ENCODE measurements around the gene RFX2.
"Not testable (repeated sequence)": the region's sequence is repeated elsewhere in the genome, so short reads cannot be mapped to it uniquely, and the experiment has no call there.

Gene RFX2

DNA sequence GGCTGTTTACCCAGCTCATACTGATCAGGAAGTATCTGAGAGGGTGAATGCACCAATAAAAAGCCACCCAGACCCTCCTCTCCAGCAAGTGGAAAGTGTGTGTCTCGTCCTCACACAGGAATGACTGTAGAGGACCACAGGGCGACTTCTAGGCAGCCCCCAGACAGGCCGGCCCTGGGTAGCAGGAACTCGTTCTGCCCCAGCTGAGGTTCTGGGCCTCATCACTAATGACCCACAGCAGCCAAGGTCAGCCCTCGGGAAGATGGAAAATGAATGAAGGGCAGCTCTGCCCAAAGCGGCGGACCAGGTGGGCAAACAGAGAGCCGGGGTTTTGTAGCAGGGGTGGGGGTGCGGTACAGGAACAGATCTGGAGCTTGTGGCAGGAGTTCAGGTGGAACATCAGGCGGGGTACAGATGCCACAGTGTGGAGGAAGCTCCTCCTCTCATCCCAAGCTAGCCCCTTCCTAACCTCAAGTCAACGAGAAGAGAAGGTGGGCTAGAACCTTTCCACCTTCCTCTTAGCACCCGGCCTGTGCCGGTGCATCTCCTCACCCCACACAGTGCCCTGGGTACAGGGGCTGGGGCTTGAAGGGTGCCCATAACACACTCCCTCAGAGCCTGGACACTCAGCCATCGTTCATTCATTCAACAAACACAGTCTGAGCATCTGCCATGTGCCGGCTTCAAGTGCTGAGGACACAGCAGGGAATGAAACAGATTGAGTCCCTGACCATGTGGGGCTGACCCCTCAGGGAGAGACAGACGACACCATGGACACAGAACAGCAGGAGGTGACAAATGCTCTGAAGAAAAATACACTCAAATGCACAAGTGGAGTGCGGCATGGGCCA lies 36.2 kb downstream of the RFX2 start:
- DNase-seq = no peak

DNA sequence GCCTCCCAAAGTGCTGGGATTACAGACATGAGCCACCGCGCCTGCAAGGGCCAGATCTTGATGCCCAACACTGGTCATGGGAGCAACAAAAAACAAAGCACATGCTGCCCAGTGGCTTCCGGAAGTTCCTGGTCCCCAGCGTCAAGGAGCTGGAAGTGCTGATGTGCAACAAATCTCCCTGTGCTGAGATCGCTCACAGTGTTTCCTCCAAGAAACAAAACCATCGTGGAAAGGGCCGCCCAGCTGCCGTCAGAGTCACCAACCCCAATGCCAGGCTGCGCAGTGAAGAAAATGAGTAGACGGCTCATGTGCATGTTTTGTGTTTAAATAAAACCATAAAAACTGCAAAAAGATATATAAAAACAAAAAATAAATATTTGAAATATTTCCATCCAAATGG lies 37.1 kb downstream of the RFX2 start:
- not testable (repeated sequence) for DNase-seq

DNA sequence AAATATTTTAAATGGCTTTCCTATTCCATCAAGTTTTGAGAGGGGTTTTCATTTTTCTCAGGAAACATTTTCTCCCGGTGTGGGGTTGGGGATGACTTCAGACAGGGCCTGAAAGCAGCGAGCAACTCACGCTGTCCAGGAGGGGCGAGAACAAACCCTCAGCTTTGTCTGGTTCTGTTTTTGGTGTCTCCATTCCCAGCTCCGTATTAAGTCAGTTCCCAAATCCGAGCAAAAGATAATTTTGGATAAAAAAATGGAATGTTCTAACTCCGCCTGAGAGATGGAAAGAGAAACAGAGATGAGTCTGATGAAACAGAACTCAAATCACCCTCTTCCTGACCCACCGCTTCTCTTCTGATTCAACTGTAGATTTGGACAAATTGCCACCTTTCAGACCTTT lies 38.4 kb downstream of the RFX2 start:
- no peak for DNase-seq

DNA sequence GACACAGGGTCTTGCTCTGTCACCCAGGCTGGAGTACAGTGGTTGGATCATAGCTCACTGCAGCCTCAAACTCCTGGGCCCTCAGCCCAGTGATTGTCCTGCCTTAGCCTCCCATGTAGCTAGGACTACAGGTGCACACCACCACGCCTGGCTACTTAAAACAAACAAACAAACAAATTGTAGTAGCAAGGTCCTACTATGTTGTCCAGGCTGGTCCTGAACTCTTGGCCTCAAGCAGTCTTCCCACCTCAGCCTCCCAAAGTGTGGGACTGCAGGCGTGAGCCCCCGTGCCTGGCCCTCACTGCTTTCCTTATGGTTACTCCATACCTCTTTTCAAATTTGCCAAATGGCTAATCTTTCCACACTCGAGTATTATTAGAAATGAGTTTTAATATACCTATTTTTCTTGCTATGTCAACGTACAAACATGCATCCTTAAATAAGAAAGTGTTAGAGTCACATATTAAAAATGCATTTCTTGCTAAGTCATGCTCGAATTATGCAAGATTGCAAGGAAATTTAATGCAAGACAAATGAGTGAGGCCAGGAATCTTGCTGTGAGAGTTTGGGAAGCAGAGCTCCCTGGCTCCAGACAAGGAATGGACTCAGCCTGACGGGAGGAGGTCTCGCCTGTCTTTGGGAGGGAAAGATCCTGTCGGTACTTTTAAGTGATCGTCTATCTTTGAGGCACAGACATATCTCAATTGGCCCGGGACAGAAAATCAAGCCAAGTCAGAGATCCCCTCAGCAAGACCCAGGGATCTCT lies 39.4 kb downstream of the RFX2 start:
- no peak for DNase-seq

DNA sequence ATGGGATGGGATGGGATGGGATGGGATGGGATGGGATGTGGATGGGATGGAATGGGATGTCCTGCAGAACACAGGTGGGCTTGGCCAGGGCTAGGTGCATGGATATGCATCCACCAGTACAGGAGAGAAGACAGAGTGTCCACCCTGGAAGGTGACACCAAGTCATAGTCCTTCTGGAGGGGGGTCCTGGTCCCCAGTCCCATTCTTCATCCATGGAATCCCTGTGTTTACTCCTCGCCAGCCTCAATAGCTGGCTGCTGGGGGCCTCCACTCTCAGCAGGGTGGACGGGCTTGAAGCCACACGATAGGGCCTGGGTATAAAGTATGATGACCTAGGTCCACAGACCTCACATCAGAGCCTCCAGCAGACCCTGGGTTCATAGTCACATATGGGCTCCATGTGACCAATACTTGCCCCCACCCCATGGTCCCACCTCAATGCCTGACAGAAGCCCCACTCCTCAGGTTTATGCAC lies 40.1 kb downstream of the RFX2 start:
- no peak for DNase-seq

DNA sequence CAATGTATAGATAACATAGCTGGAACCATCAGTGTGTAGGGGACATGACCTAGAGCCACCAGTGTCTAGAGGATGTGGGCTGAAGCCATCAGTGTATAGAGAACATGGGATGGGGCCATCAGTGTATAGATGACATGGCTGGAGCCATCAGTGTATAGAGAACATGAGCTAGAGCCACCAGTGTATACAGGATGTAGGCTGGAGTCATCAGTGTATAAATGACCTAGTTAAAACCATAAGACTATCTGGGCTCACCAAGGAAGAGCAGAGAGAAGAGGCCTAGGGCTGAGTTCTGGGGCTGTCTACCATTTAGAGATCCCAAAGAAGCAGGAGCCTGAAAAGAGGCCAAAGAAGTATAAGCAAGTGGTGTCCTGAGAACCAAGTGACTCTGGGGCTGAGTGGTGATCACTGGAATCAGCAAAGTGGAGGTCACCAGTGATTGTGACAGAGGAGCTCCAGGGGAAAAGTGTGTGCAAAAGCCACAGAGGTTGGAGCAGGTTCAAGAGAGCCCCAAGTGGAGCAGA lies 41.0 kb downstream of the RFX2 start:
- no peak for DNase-seq

DNA sequence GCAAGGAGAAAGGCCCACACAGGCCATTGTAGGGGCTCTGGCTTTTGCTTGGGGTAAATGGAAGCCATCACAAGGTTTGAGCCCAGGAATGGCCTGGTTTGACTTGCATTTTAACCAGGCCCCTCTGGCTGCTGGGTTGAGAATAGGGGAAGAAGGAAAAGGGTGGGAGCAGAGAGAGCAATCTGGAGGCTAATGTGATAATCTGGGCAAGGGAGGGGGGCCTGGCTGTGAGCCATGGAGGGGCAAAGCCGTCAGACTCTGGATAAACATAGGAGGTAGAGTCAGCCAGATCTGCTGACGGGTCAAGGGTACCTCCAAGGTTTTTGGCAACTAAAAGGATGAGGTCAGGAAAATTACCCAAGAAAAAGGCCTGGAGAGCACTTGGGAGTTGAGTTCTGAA lies 41.6 kb downstream of the RFX2 start:
- DNase-seq = no peak

DNA sequence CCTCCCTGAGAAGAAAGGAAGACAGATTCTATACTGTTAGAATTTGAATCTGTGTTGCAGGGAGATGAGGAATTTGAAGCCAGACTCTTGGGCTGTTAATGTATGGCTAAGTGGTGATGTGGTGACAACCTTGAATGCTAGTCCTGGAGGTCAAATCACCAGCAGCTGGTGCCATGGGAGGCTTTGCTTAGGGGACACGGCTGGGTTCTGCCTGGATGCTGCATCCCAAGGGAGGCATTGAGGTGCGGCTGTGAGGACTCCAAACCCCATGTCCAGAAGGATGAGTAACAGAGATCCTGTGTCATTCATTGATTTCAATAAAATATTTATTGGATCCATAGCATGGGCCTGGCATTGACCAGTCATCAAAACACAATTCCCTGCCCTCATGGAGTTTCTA lies 42.3 kb downstream of the RFX2 start:
- DNase-seq = no peak

DNA sequence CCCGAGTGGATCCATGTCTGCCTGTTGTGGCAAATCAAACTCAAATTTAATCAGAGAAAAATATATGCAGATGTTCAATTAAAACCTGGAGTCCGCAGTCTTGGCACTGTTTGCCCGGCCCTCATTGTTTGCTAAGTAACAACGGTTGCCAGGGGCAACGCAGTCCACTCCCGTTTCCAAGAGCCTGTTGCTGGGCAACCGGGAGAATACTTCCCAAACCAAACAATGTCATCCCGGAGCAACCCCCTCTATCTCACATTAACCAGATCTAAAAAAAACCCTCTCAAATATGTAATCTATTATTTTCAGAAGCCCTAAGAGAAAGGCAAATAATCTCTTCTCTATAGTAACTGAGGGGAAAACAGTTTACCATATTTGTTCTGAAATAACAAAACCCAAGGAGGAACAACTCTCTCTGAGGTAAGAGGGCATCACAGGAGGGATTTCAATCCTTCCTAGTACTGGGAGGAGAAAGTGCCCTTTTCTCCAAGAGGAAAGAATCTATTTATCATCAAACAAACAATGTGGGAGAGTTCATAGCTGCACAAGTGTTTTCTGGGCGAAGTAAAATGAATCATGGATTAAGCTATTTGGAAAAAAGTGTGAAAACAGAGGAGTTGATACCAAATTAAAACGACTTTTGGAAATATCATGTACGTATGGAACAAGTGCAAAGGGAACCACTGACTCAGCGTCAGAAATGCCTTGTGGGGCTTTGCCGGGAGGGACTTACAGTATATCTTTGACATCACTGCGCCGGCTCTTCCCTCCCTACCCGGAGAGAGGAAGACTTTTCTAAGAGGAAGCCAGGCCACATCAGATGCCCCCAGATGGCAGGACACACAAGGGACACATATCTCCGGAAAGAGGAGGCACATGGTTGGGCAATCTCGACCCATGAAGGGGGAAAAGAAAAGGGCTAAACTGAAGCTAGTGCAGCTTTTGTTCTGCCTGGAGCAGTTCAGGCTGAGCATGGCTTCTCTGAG lies 43.3 kb downstream of the RFX2 start:
- peak; percentile 88 to 97 (median 91) for DNase-seq

DNA sequence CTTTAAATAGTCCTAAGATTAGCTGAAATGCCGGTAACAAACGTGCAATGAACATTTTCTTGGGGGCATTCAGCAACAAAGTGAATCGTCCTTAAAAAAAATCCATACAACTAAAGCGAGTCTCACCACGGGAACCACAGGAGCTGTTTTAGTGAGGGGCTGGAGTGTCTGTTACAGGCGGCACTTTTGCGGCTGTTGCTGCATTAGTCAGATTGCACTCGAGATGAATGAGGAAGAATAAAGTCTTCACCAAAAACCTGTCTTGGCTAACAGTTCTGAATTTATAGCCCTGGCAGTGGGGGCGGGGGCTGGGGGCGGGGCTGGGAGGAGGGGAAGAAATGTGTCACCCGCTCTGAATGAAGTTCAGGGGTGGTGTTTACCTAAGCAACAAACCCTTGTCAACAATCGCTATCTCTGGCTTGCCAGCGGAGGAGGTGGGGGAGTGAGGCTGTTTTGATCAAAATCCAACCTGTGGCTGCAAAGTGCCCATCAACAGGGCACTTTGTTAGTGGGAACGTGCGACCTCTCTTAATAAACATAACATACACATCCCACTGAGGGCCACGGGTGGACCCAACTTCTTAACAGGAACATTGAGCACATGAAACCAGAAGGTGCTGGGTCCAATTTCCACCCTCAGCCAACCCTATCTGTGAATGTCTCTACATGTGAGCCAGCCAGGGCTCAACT lies 44.5 kb downstream of the RFX2 start:
- DNase-seq = peak; percentile 83 to 91 (median 90)

DNA sequence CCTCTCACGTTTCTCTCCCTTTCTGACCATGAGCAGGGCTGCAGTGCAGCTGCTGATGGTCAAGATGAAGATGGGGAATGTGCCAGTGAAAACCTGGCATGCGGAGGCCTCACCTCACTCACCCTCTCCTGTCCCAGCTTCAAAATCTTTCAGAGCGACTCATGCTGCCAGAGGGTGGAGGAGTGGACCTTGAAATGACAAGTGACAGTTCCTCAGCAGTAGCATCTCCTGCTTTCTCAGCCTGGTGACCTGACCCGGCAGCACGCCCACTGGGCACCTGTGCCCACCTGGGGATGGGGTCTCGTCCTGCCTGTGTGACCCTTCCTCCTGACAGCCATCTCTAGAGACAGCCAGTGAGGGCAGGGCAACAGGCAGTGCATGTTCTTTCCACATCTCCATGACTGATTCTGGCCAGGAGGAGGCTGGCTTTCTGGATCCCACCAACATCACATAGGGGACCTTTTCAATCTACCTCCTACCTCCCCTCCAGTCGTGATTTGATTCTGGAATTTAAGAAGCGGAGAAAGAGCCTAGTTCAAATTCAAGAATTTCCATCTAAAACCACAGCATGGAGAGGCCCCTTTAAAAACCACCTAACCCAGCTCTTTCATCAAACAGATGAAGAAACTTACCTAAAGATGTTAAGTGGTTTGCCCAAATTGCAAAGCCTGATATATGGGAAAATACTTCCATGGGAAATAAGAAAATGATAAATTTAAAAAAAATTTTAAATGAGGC lies 45.8 kb downstream of the RFX2 start:
- DNase-seq = no peak

DNA sequence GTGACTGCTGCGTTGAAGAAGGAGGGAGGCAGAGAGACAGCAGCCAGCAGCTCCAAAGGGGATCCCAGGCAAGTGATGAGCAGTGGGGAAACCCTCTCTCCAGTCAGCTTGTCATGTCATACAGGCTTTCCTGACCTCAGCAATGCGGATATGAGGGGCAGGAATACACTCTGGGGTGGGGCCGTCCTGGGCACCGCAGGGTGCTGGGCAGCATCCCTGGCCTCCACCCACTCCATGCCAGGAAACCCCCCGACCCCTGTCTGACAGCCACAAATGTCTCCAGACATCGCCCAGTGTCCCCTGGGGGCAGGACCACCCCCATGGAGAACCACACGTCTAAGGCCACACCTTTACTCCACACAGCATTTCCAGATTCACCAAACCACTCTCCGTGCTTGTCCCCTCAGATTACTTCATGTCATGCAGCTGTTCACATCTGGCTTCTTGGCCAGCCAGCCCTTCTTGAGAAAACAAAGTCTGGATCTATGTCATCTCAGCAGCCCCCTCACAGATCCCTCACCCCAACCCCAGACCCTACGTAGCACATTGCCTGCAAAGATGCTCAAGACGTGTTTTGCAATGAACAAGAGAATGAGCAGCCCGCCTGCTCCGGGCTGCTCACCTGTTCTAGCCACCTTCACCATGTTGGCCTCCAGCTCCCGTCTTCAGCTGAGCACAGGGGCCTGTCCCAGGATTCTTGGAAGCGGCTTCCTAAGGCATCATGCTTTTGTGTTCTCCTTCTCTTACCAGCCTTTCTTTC lies 46.5 kb downstream of the RFX2 start:
- peak in 1 of 3 donors; percentile 34 for DNase-seq

DNA sequence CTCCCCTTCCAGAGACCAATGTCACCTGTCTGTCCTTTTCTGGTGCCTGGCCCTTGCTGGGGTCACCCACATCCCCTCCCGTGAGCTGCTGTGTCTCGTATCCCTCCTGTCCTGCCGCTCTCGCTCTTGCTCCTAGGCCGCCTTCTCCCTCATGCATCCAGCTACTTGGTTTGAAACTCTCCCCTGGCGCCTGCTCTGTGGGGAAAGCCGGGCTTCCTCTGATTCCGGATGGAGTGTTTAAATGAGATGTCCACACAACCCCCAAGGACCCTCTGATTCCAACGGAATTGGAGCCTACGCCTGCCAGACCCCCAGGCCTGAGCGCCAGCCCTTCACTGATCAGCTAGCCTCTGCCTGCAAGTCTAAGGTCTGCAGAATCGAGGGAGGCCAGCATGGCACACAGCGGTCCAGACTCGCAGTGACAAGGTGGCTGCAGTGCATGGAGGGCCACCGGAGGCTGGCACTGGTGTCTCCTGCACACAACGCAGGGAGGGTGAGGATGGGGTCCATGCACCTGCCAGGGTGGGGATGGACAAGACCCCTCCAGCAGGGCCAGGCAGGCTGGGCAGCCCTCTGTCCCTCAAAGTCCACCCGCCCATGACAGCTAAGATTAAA lies 47.2 kb downstream of the RFX2 start:
- DNase-seq = no peak

DNA sequence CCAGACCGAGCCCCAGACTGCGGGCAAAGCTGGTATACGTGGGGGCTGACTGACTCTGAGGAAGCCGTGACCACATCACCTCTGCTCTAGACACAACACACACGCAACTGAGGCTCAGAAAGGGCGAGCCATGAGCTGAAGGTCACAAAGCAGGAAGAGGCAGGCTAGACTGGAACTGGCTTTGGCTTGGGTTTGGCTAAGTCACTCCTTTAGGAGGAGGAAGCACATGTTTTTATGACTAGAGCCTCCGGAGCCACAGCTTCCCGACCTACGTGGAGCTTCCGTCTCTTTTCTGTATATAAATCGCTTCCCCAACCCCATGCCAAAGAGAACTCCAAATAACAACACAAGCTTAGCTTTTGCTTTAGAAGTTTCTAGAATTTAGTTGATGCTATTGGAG lies 48.0 kb downstream of the RFX2 start:
- peak; percentile 82 to 92 (median 86) for DNase-seq

DNA sequence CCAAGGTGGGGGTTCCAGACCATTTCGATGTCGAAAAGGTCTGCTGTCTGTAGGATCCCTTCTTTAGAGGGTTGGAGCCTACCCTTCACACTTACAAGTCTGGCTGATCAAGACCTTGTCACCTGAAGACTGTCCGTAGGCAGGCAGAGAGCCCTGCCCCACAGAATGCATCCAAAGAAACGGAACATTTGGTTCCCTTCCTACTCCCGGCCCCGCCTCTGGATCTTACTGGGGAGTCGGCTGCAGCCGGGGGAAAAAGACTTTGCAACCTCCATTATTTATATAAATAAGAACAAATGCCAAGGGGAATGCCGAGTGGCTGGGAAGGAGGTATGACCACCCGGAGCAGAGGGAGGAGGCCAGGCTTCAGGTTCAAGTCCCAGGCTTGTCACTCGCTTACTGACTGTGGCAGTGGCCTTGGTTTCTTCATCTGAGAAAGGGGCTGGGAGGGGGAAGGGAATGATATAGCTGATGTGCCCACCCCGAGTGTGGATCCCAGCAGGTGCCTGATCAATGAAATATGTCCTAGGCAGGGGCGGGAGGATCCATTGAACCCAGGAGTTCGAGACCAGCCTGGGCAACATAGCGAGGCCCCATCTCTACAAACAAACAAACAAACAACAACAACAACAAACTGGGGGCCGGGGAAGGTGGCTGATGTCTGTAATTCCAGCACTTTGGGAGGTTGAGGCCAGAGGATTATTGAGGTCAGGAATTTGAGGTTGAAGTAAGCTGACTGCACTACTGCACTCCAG lies 48.7 kb downstream of the RFX2 start:
- no peak for DNase-seq

DNA sequence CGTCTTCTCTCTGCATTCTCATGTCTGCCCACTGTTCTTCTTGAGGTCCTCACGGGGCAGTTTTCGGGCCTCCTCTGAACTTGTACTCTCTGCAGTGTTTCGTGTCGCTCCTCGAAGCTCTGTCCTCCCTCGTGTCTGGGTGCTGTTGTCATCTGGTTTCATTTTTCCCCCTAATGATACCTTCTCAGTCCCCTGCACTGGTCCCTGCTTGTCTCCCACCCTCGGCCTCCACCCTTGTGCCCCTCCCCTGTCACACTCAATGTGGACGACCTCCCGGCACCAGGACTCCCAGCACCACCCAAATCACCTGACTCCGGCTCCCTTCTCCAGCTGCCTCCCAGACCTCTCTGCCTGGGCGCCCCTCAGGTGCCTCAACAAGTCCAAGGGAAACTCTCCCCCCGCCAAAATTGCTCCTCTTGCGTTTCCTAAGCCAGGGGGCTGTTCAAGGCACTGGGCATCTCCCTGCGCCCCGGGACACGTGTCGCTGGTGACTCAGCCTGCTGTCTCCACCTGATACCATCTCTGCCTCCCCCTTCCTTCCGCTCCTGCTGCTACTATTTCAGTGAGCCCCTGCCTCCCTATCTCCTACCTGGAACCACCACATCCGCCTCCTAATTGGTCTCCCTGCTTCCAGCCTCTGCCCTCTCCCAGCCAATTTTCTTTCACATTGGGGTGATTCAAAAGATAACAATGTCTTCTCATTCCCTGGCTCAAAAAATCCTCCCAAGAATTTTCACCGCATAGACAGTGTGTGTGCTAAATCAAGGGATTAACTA lies 49.5 kb downstream of the RFX2 start:
- DNase-seq = peak in 1 of 3 donors; percentile 40

DNA sequence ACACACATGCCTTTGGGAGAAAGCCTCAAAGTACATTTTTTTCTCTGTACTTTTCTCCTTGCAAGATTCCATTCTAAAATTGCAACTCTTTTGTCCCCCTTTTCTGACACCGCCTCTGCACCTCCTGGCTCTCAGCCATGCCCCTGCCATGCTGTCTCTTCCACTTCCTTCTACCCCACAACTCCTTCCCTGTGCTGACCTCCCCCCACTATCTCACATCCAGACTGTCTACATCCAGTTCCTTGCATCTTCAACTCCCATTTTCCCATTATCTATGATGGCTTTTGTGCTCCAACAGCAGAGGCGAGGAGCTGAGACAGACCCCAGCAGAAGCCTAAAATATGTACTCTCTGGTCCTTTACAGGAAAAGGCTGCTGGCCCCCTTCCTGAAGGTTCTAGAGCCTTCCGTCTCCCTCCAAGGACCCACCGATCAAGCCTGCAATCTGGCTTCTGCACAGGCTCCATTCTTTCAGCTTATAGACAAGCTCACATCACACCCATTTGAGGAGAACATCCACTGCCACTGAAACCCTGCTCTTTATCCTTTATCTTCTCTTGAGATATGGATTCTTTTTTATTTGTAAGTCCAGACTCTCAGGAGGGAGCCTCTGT lies 50.2 kb downstream of the RFX2 start:
- no peak for DNase-seq

DNA sequence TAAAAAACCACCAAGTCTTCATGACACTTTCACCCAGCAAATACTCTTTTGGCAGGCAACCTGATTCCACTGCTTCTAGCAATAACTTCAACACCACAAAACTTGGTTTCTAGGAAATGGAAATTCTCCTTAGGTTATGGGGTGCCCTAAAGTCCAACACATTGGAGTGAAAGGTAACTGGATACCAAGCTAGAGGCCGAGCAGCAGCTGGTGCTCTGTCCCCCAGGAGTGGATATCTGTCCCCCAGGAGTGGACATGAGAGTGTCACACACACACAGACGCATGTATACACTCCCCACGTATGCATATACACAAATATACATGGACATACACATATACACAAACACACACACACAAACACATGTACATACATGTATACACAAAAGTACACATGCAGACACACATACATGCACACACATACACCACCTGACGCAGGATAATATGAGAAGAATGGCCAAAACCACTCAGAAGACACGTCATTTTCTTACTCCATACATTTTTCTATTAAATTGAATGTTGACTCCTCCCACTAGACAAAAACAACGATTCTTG lies 50.8 kb downstream of the RFX2 start:
- DNase-seq = no peak

Measured in suppressor macrophage treated with lipopolysaccharide for 1 hour (primary cell).